ENCODE measurements around the gene SPDYE2B. TPM values are rescaled to one million over a fixed set of nuclear protein-coding genes. Genes with fewer than 3 reads are reported as not detected.
"Not testable (repeated sequence)": the region's sequence is repeated elsewhere in the genome, so short reads cannot be mapped to it uniquely, and the experiment has no call there.

SPDYE2B gene
- polyA plus RNA-seq (2013, experiment 1 of 2; ENCODE audit: insufficient read length) = 0.36 TPM
- 0.19 TPM for polyA plus RNA-seq (2013, experiment 2 of 2; ENCODE audit: insufficient read length)

- not testable (repeated sequence) for DNase-seq
These were observed at the start of gene SPDYE2B for GRCh38 chr7:102649924-102650323. SPDYE2B (plus strand) TSS chr7:102650319; CDS start chr7:102652349, 2,030 bp downstream.

- DNase-seq = not testable (repeated sequence)
These were observed 47.8 kb upstream of the SPDYE2B start for GRCh38 chr7:102602317-102602716.

- DNase-seq = not testable (repeated sequence)
These were observed 45.5 kb upstream of the SPDYE2B start for GRCh38 chr7:102604431-102605145.

- DNase-seq = not testable (repeated sequence)
These were observed 43.3 kb upstream of the SPDYE2B start for GRCh38 chr7:102606848-102607247.

GRCh38 chr7:102609734-102610133 lies 40.4 kb upstream of the SPDYE2B start:
- not testable (repeated sequence) for DNase-seq

GRCh38 chr7:102610441-102610840 lies 39.7 kb upstream of the SPDYE2B start:
- DNase-seq = not testable (repeated sequence)

- not testable (repeated sequence) for DNase-seq
These were observed 39.0 kb upstream of the SPDYE2B start for GRCh38 chr7:102611013-102611674.

- DNase-seq = peak; percentile 26
These were observed 38.3 kb upstream of the SPDYE2B start for GRCh38 chr7:102611675-102612325.

- DNase-seq = not testable (repeated sequence)
These were observed 36.4 kb upstream of the SPDYE2B start for GRCh38 chr7:102613575-102614345.

GRCh38 chr7:102614346-102614697 lies 35.8 kb upstream of the SPDYE2B start:
- not testable (repeated sequence) for DNase-seq

- DNase-seq = not testable (repeated sequence)
These were observed 35.2 kb upstream of the SPDYE2B start for GRCh38 chr7:102614873-102615272.

GRCh38 chr7:102615930-102616329 lies 34.2 kb upstream of the SPDYE2B start:
- DNase-seq = not testable (repeated sequence)

- peak; percentile 3 for DNase-seq
These were observed 33.5 kb upstream of the SPDYE2B start, which contains the start of gene RASA4 for GRCh38 chr7:102616507-102617125. RASA4 (minus strand) TSS chr7:102616756; CDS start chr7:102616689, 67 bp downstream.

- DNase-seq = not testable (repeated sequence)
These were observed 32.0 kb upstream of the SPDYE2B start for GRCh38 chr7:102618122-102618521.

GRCh38 chr7:102627271-102627904 lies 22.7 kb upstream of the SPDYE2B start:
- not testable (repeated sequence) for DNase-seq

GRCh38 chr7:102630622-102631021 lies 19.5 kb upstream of the SPDYE2B start:
- not testable (repeated sequence) for DNase-seq

- not testable (repeated sequence) for DNase-seq
These were observed 15.8 kb upstream of the SPDYE2B start for GRCh38 chr7:102634299-102634698.

GRCh38 chr7:102635354-102635753 lies 14.8 kb upstream of the SPDYE2B start:
- not testable (repeated sequence) for DNase-seq

- DNase-seq = not testable (repeated sequence)
These were observed 13.2 kb upstream of the SPDYE2B start for GRCh38 chr7:102636956-102637355.

- DNase-seq = not testable (repeated sequence)
These were observed 11.3 kb upstream of the SPDYE2B start for GRCh38 chr7:102638848-102639247.

- DNase-seq = not testable (repeated sequence)
These were observed 7.4 kb upstream of the SPDYE2B start, which contains the start of gene UPK3BL1 for GRCh38 chr7:102642691-102643090. UPK3BL1 (minus strand) TSS chr7:102642791; CDS start chr7:102642741, 50 bp downstream.

All from fibroblast of skin of abdomen (primary cell).